ENCODE data around the gene C1QTNF3. TPM values are rescaled to one million over a fixed set of nuclear protein-coding genes. Genes with fewer than 3 reads are reported as not detected.
"Not testable (repeated sequence)": the region's sequence is repeated elsewhere in the genome, so short reads cannot be mapped to it uniquely, and the experiment has no call there.

C1QTNF3 gene
- total RNA-seq, 2 donors from 2014 or later, result 4.3 to 8.5 TPM

- not testable (repeated sequence) for H3K9me3 ChIP-seq (ENCODE audit: control insufficient read depth, low read length, poor library complexity, severe bottlenecking); H3K27me3 Mint-ChIP-seq; DNase-seq; H3K27ac Mint-ChIP-seq; ATAC-seq; H3K36me3 Mint-ChIP-seq (ENCODE audit: low read depth); H3K4me3 Mint-ChIP-seq
- peaks cover 25% of the 10 kb centered on the region for H3K4me1 Mint-ChIP-seq
These were observed 32.9 kb downstream of the C1QTNF3 start for GRCh38 chr5:34010146-34010545.

DNA sequence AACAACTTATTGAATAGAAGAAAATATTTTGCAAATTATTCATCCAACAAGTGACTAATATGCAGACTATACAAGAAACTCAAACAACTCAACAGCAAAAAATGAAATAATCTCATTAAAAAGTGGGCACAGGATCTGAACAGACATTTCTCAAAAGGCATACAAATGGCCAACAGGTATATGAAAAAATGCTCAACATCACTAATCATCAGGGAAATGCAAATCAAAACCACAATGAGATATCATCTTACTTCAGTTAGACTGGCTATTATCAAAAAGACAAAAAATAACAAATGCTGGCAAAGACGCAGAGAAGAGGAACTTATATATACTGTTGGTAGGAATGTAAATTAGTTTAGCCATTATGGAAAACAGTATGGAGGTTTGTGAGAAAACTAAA is 33.4 kb downstream of the C1QTNF3 start:
- DNase-seq (no peak), ATAC-seq (no peak)
- H3K4me1 Mint-ChIP-seq, result peaks cover 25% of the 10 kb centered on the region
- no peaks in the 10 kb centered on the region for H3K9me3 ChIP-seq (ENCODE audit: control insufficient read depth, low read length, poor library complexity, severe bottlenecking)
- peak overlapping the region; percentile 94 for H3K27ac Mint-ChIP-seq
- no peaks in the 10 kb centered on the region for H3K36me3 Mint-ChIP-seq (ENCODE audit: low read depth)
- H3K27me3 Mint-ChIP-seq, result no peaks in the 10 kb centered on the region
- no peak overlapping the region for H3K4me3 Mint-ChIP-seq

DNA sequence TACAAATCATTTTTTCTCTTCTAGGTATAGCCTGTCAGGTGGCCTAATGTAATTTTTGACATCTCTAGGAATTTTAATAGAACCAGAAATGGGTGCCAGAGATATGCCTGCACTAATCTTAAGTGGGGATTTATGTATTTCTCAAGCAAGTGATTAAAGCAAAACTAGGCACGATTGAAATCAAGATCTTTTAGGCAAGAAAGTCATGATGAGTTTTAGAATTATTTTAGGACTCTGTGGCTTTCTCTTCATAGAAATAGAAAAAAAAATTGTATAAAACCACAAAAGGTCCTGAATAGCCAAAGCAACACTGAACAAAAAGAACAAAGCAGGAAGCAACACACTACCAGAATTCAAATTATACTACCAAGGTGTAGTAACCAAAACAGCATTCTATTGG is 34.2 kb downstream of the C1QTNF3 start:
- H3K9me3 ChIP-seq (ENCODE audit: control insufficient read depth, low read length, poor library complexity, severe bottlenecking), result no peaks in the 10 kb centered on the region
- peaks cover 3% of the 10 kb centered on the region for H3K36me3 Mint-ChIP-seq (ENCODE audit: low read depth)
- H3K4me1 Mint-ChIP-seq, result peaks cover 26% of the 10 kb centered on the region
- H3K27me3 Mint-ChIP-seq, result no peaks in the 10 kb centered on the region
- ATAC-seq, result no peak
- no peak for DNase-seq
- H3K27ac Mint-ChIP-seq, result peak overlapping the region; percentile 94
- peak overlapping the region; percentile 95 for H3K4me3 Mint-ChIP-seq

DNA sequence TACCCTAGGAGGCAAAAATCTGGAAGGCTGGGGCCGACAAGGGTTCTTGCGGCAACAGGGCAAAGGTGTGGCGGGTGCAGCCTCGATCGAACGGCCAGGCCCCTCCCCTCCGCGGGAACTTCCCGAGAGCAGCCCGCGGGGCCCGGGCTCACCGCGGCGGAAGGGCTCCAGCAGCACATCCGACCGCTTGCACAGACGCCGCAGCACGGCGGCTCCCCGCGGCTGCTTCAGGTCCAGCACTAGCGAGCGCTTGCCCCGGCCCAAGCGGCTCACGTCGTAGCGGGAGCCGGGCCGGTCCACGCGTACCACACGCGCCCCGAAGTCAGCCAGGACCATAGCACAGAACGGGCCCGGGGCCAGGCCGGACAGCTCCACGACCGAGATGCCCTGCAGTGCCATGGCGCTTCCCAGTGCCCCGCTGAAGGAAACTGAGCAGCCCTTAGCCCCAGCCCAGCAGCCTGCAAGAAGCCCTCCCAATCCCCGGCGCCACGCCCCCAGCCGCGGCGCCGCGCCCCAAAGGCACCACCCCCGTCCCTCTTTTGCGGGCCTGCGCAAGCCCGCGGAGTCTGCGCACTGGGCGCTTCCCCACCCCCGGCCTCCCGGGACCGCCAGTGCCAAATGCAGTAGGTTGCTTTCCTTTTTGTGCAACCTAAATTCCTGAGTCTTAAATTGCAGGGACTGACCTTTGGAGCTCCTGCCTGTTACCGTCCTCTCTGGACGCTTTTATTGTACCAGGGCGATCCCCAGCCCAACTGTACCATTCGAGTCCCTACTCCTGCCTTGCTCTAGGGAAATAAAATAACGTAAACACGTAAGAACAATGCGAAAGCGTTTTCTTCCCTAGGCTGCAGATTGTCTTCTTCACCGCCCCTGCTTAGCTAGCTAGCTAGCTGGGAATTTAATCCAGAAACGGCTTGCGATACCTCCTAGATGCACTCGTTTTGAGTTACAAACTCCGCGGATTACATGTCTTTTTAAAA is 35.1 kb downstream of the C1QTNF3 start, which contains the start of gene AMACR:
Gene AMACR (minus strand): TSS at position 430 of the 980 bp plus-strand sequence. CDS start 31 bp downstream, at position 399.
- peaks cover 6% of the 10 kb centered on the region for H3K36me3 Mint-ChIP-seq (ENCODE audit: low read depth)
- peak within 1 kb of the TSS; percentile 94 for H3K27ac Mint-ChIP-seq
- ATAC-seq, result peak; percentile 91

DNA sequence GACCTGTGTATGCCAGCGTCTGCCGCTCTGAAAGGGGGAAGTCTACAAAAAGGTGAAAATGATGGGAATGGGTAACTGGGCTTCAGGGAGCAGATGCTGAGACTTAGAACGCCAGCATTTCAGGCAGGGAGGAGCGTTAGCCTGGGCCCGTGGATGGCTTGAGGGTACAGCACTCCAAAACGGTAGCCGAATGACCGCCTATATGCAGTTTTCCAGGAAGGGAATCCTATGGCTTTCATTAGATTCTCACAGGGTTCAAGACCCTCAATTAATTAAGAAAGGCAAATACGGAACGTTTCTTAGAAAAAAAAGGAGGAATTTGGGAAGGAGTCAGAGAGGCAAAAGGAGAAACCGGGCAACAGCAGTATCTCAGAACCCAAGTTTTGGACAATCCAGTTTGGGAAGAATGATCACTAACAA is 35.8 kb downstream of the C1QTNF3 start:
- Mint-ChIP-seq H3K4me1 (peaks cover 32% of the 10 kb centered on the region), H3K4me3 (peak overlapping the region; percentile 95), H3K27ac (peak overlapping the region; percentile 94), H3K36me3 (ENCODE audit: low read depth) (peaks cover 6% of the 10 kb centered on the region), H3K27me3 (no peaks in the 10 kb centered on the region)
- no peak for DNase-seq
- no peak for ATAC-seq
- no peaks in the 10 kb centered on the region for H3K9me3 ChIP-seq (ENCODE audit: control insufficient read depth, low read length, poor library complexity, severe bottlenecking)

More for the DNA sequence above, 35.1 kb downstream of the C1QTNF3 start, which contains the start of gene AMACR:
- peak; percentile 65 to 89 (median 78) for DNase-seq
- H3K27me3 Mint-ChIP-seq, result no peaks in the 10 kb centered on the region
- H3K4me1 Mint-ChIP-seq, result peaks cover 32% of the 10 kb centered on the region
- no peaks in the 10 kb centered on the region for H3K9me3 ChIP-seq (ENCODE audit: control insufficient read depth, low read length, poor library complexity, severe bottlenecking)
- H3K4me3 Mint-ChIP-seq, result peak within 1 kb of the TSS; percentile 95

DNA sequence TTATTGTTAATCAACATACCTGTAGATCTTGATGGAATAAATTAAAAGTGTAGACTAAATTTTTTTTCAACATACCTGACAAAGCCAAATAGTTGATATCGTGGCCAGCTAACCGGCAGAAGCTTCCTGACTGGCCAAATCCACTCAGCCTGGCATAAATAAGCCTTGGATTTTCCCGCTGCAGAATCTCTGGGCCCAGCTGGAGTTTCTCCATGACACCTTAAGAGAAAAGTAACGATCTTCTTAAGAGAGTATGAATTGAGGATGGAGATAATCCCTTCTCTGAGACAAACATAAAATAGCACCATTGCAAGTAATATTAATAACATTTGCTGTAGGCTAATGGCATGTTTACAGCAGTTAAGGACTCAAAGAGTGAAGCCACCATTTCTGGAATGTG is 37.3 kb downstream of the C1QTNF3 start:
- no peak overlapping the region for H3K4me3 Mint-ChIP-seq
- peaks cover 6% of the 10 kb centered on the region for H3K36me3 Mint-ChIP-seq (ENCODE audit: low read depth)
- ATAC-seq (no peak), DNase-seq (no peak)
- no peaks in the 10 kb centered on the region for H3K9me3 ChIP-seq (ENCODE audit: control insufficient read depth, low read length, poor library complexity, severe bottlenecking)
- H3K4me1 Mint-ChIP-seq, result peaks cover 32% of the 10 kb centered on the region
- H3K27me3 Mint-ChIP-seq, result no peaks in the 10 kb centered on the region
- peak overlapping the region; percentile 94 for H3K27ac Mint-ChIP-seq

DNA sequence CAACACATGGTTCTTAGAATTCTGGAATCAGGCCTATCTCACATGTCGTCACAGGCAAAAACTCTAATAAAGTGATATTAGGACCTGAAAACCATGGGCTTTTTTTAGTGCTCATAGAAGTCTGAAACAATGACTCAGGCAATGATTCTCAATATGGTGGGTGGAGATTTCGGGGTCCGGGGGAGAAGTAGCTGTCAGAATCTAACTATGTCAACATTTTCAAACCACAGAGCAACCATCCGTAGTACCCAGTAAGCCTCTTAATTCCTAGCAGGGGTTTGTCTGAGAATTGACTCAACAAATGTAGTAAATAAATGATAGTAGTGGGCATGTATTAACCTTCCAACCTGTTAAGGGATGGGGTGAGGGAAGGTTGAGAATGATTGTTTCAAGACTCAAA is 37.8 kb downstream of the C1QTNF3 start:
- H3K27ac Mint-ChIP-seq, result no peak overlapping the region
- H3K4me3 Mint-ChIP-seq, result no peak overlapping the region
- no peaks in the 10 kb centered on the region for H3K9me3 ChIP-seq (ENCODE audit: control insufficient read depth, low read length, poor library complexity, severe bottlenecking)
- no peaks in the 10 kb centered on the region for H3K27me3 Mint-ChIP-seq
- DNase-seq (no peak), ATAC-seq (no peak)
- peaks cover 32% of the 10 kb centered on the region for H3K4me1 Mint-ChIP-seq
- peaks cover 6% of the 10 kb centered on the region for H3K36me3 Mint-ChIP-seq (ENCODE audit: low read depth)

- H3K27ac Mint-ChIP-seq, result no peak overlapping the region
These were observed 39.1 kb downstream of the C1QTNF3 start for GRCh38 chr5:34003941-34004340.

GRCh38 chr5:34002629-34003328 is 40.2 kb downstream of the C1QTNF3 start:
- no peaks in the 10 kb centered on the region for H3K9me3 ChIP-seq (ENCODE audit: control insufficient read depth, low read length, poor library complexity, severe bottlenecking)
- no peak overlapping the region for H3K27ac Mint-ChIP-seq
- peaks cover 21% of the 10 kb centered on the region for H3K4me1 Mint-ChIP-seq
- H3K36me3 Mint-ChIP-seq (ENCODE audit: low read depth), result peaks cover 6% of the 10 kb centered on the region
- no peak overlapping the region for H3K4me3 Mint-ChIP-seq
- no peak for ATAC-seq
- no peak for DNase-seq
- no peaks in the 10 kb centered on the region for H3K27me3 Mint-ChIP-seq

More at GRCh38 chr5:34003941-34004340, 39.1 kb downstream of the C1QTNF3 start:
- ATAC-seq (no peak), DNase-seq (no peak)
- Mint-ChIP-seq H3K4me1 (peaks cover 26% of the 10 kb centered on the region), H3K36me3 (ENCODE audit: low read depth) (peaks cover 6% of the 10 kb centered on the region), H3K4me3 (peak overlapping the region; percentile 34), H3K27me3 (no peaks in the 10 kb centered on the region)
- H3K9me3 ChIP-seq (ENCODE audit: control insufficient read depth, low read length, poor library complexity, severe bottlenecking), result no peaks in the 10 kb centered on the region

DNA sequence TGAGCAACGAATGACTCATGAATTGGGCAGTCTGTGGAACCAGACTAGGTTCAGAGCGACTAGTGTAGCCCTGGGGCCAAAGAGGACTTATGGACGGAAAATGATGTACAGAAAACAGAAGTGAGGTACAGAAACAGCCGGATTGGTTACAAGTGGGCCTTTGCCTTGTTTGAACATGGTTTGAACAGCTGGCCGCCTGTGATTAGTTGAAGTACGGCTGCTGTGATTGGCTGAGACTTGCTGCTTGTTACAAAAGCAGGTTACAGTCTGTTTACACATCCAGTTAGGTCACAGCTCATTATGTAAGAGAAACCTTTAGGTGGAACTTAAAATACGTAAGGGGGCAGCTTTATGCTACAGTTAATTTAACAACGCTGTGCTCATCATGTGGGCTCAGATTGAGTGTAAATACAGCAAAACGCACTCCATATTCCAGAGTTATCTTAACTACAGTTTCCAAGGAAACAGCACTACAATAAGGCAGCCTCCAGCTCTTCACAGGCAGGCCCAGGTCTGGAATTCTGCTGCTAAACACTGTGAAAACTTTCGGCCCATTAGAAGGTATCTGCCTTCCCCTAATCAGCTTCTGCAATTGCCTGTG is 41.7 kb downstream of the C1QTNF3 start:
- H3K27ac Mint-ChIP-seq, result no peak overlapping the region
- no peak for ATAC-seq
- H3K9me3 ChIP-seq (ENCODE audit: control insufficient read depth, low read length, poor library complexity, severe bottlenecking), result no peaks in the 10 kb centered on the region
- H3K4me1 Mint-ChIP-seq, result peaks cover 13% of the 10 kb centered on the region
- no peak for DNase-seq
- no peak overlapping the region for H3K4me3 Mint-ChIP-seq
- H3K27me3 Mint-ChIP-seq, result no peaks in the 10 kb centered on the region
- peaks cover 8% of the 10 kb centered on the region for H3K36me3 Mint-ChIP-seq (ENCODE audit: low read depth)

DNA sequence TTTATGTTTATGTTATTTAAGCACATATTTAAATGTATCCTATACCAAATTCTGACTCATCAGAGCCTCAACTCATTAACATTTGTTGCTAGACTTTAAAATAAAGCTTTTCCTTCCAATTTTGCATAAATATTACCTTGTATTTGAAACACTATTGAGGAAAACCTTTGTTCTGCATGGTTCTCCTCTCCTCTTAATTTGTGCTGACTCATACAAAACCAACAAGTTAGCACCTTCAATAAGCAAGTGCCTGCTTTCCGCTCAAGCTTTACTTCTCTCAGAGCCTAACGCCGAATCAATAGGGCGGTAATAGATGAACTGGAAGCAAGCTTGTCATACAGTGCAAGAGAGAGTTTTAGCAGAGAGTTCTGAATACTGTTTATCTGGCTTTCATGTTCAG is 43.0 kb downstream of the C1QTNF3 start:
- Mint-ChIP-seq H3K27me3 (no peaks in the 10 kb centered on the region), H3K36me3 (ENCODE audit: low read depth) (peaks cover 11% of the 10 kb centered on the region), H3K4me3 (no peak overlapping the region), H3K4me1 (peaks cover 10% of the 10 kb centered on the region), H3K27ac (no peak overlapping the region)
- H3K9me3 ChIP-seq (ENCODE audit: control insufficient read depth, low read length, poor library complexity, severe bottlenecking), result no peaks in the 10 kb centered on the region
- no peak for DNase-seq
- no peak for ATAC-seq

- DNase-seq, result peak in 1 of 3 donors; percentile 6
- H3K4me1 Mint-ChIP-seq, result peaks cover 4% of the 10 kb centered on the region
- peak; percentile 64 for ATAC-seq
- H3K36me3 Mint-ChIP-seq (ENCODE audit: low read depth), result peaks cover 8% of the 10 kb centered on the region
- H3K27ac Mint-ChIP-seq, result no peak overlapping the region
- no peaks in the 10 kb centered on the region for H3K9me3 ChIP-seq (ENCODE audit: control insufficient read depth, low read length, poor library complexity, severe bottlenecking)
- no peak overlapping the region for H3K4me3 Mint-ChIP-seq
- H3K27me3 Mint-ChIP-seq, result no peaks in the 10 kb centered on the region
These were observed 45.6 kb downstream of the C1QTNF3 start for GRCh38 chr5:33997331-33997983.

Measured in T-helper 17 cell (primary cell).